H9 (cell line): ENCODE data around the gene JMJD7. TPM values are rescaled to one million over a fixed set of nuclear protein-coding genes. Genes with fewer than 3 reads are reported as not detected.

Experiments used
- DNase-seq: peaks from one replicate; pipeline ENCODE4 v3.0.0-alpha.2; 2017
- H2AFZ ChIP-seq: one replicate; pipeline ENCODE4 v1.6.1; 2013; ENCODE audit warnings: mild to moderate bottlenecking, low read length, control low read depth, moderate library complexity
- H2AK5ac ChIP-seq: 2 replicates; pipeline ENCODE4 v1.6.1; 2013; ENCODE audit warnings: low read length, control low read depth, mixed read lengths; ENCODE audit not compliant: insufficient read length
- H2BK120ac ChIP-seq: one replicate; pipeline ENCODE4 v1.6.1; 2013; ENCODE audit warnings: low read depth, mild to moderate bottlenecking, low read length, control low read depth, inconsistent platforms; ENCODE audit not compliant: poor library complexity, severe bottlenecking
- H2BK12ac ChIP-seq: 2 replicates; pipeline ENCODE4 v1.6.1; 2013; ENCODE audit warnings: low read length, control low read depth, mixed read lengths, low read depth; ENCODE audit not compliant: insufficient read length
- H2BK15ac ChIP-seq: 2 replicates; pipeline ENCODE4 v1.6.1; 2013; ENCODE audit warnings: low read depth, low read length, control low read depth
- H2BK20ac ChIP-seq: one replicate; pipeline ENCODE4 v1.6.1; 2013; ENCODE audit warnings: low read depth, mild to moderate bottlenecking, low read length, control low read depth, inconsistent platforms; ENCODE audit not compliant: poor library complexity, severe bottlenecking
- H2BK5ac ChIP-seq: 2 replicates; pipeline ENCODE4 v1.6.1; 2013; ENCODE audit warnings: low read length, control low read depth, mixed read lengths; ENCODE audit not compliant: insufficient read length
- H3K14ac ChIP-seq: 2 replicates; pipeline ENCODE4 v1.6.1; 2013; ENCODE audit warnings: low read length, control low read depth; ENCODE audit not compliant: insufficient read depth
- H3K18ac ChIP-seq: 2 replicates; pipeline ENCODE4 v1.6.1; 2013; ENCODE audit warnings: low read depth, mild to moderate bottlenecking, mixed read lengths, low read length, control low read depth; ENCODE audit not compliant: insufficient read length
- H3K23ac ChIP-seq: 2 replicates; pipeline ENCODE4 v1.6.1; 2013; ENCODE audit warnings: low read length, control low read depth, mixed read lengths, low read depth; ENCODE audit not compliant: insufficient read length
- H3K23me2 ChIP-seq: 2 replicates; pipeline ENCODE4 v1.6.1; 2013; ENCODE audit warnings: low read depth, mild to moderate bottlenecking, mixed read lengths, low read length, control low read depth; ENCODE audit not compliant: insufficient read length, poor library complexity, severe bottlenecking
- H3K27ac ChIP-seq: 2 replicates; pipeline ENCODE4 v1.5.1; 2013; ENCODE audit warnings: low read length, control low read depth, mixed read lengths, low read depth; ENCODE audit not compliant: insufficient read length
- H3K27me3 ChIP-seq: 2 replicates; pipeline ENCODE4 v1.6.1; 2013; ENCODE audit warnings: low read length, control low read depth, inconsistent platforms; ENCODE audit not compliant: insufficient read depth
- H3K4ac ChIP-seq: 2 replicates; pipeline ENCODE4 v1.6.1; 2013; ENCODE audit warnings: low read depth, mild to moderate bottlenecking, control low read depth, inconsistent platforms, low read length, moderate library complexity
- H3K4me1 ChIP-seq: 2 replicates; pipeline ENCODE4 v1.6.1; 2013; ENCODE audit warnings: low read length, control low read depth, inconsistent platforms; ENCODE audit not compliant: insufficient read depth
- H3K4me2 ChIP-seq: 2 replicates; pipeline ENCODE4 v1.6.1; 2013; ENCODE audit warnings: low read length, control low read depth, mixed read lengths; ENCODE audit not compliant: insufficient read length, insufficient read depth
- H3K56ac ChIP-seq: 2 replicates; pipeline ENCODE4 v1.6.1; 2013; ENCODE audit warnings: low read depth, mild to moderate bottlenecking, mixed read lengths, low read length, control low read depth; ENCODE audit not compliant: insufficient read length
- H3K79me1 ChIP-seq: 2 replicates; pipeline ENCODE4 v1.6.1; 2013; ENCODE audit warnings: low read depth, mild to moderate bottlenecking, moderate library complexity, low read length, control low read depth, inconsistent platforms; ENCODE audit not compliant: insufficient read depth, poor library complexity, severe bottlenecking
- H3K79me2 ChIP-seq: 2 replicates; pipeline ENCODE4 v1.6.1; 2013; ENCODE audit warnings: low read length, control low read depth, inconsistent platforms; ENCODE audit not compliant: insufficient read depth
- H3K9ac ChIP-seq: 2 replicates; pipeline ENCODE4 v1.6.1; 2013; ENCODE audit warnings: low read length, control low read depth, mixed read lengths; ENCODE audit not compliant: insufficient read length; ENCODE audit errors: extremely low read depth
- H3K9me3 ChIP-seq: one replicate; pipeline ENCODE4 v1.6.1; 2013; ENCODE audit warnings: low read depth, low read length, inconsistent platforms; ENCODE audit not compliant: control insufficient read depth
- H3T11ph ChIP-seq: one replicate; pipeline ENCODE4 v1.6.1; 2013; ENCODE audit warnings: mild to moderate bottlenecking, low read length, control low read depth, inconsistent platforms
- H4K20me1 ChIP-seq: one replicate; pipeline ENCODE4 v1.6.1; 2013; ENCODE audit not compliant: control insufficient read depth, insufficient read length, insufficient read depth
- H4K5ac ChIP-seq: 2 replicates; pipeline ENCODE4 v1.6.1; 2013; ENCODE audit warnings: low read depth, mild to moderate bottlenecking, mixed read lengths, low read length, control low read depth; ENCODE audit not compliant: insufficient read length
- H4K8ac ChIP-seq: replicated peaks from 2 replicates; pipeline ENCODE4 v1.6.1; 2013; ENCODE audit warnings: low read length, control low read depth, mixed read lengths, low read depth; ENCODE audit not compliant: insufficient read length
- H4K91ac ChIP-seq: 2 replicates; pipeline ENCODE4 v1.6.1; 2013; ENCODE audit warnings: low read depth, mild to moderate bottlenecking, moderate library complexity, mixed read lengths, low read length, control low read depth; ENCODE audit not compliant: insufficient read length
- H3K27ac Mint-ChIP-seq, 3 experiments: 2 replicates in 2 of 3; 3 replicates in 1 of 3; pipeline ENCODE4 v1.8.0; 2020 to 2021; ENCODE audit warnings: mixed read lengths in 3 of 3, mild to moderate bottlenecking in 1 of 3, moderate library complexity in 1 of 3
- H3K27me3 Mint-ChIP-seq: 2 replicates; pipeline ENCODE4 v1.8.0; 2021; ENCODE audit warnings: low read depth, mild to moderate bottlenecking, moderate library complexity, mixed read lengths
- H3K36me3 Mint-ChIP-seq, 3 experiments: 2 replicates in 2 of 3; 3 replicates in 1 of 3; pipeline ENCODE4 v1.8.0; 2020 to 2021; ENCODE audit warnings: low read depth in 3 of 3, mixed read lengths in 3 of 3; ENCODE audit not compliant: insufficient read depth in 1 of 3
- H3K4me1 Mint-ChIP-seq, 2 experiments: 2 replicates each; pipeline ENCODE4 v1.8.0; 2020; ENCODE audit warnings: mixed read lengths in 2 of 2
- H3K4me3 Mint-ChIP-seq, 2 experiments: 2 replicates in 1 of 2; 3 replicates in 1 of 2; pipeline ENCODE4 v1.8.0; 2020 to 2021; ENCODE audit warnings: mild to moderate bottlenecking in 2 of 2, mixed read lengths in 2 of 2, moderate library complexity in 1 of 2
- H3K9me3 Mint-ChIP-seq, 2 experiments: 2 replicates in 1 of 2; 3 replicates in 1 of 2; pipeline ENCODE4 v1.8.0; 2020; ENCODE audit warnings: mild to moderate bottlenecking in 2 of 2, mixed read lengths in 2 of 2, moderate library complexity in 1 of 2
- CTCF ChIP-seq: fragments of 200-600 bp; sonication (generic); conservative IDR thresholded peaks from 3 replicates; pipeline ENCODE4 v1.8.0; 2021; ENCODE audit warnings: antibody characterized with exemption, mild to moderate bottlenecking
- WGBS: extraction: QIAGEN DNeasy Blood & Tissue Kit; methylation state at CpG from one replicate; pipeline ENCODE4 v1.1.7; 2013; ENCODE audit warnings: missing lambda C conversion rate, low lambda C conversion rate, mixed read lengths; ENCODE audit not compliant: insufficient read length; ENCODE audit errors: extremely low coverage; 5-methylcytosine and 5-hydroxymethylcytosine counted together
- total RNA-seq: library from RNA; stranded (reverse); gene quantifications from 2 replicates; pipeline ENCODE4 v1.2.1, GENCODE V29; 2021

Gene JMJD7
- total RNA-seq, 1 experiment from 2014 or later: 13.3 TPM

GRCh38 chr15:41857316-41857715 is 29.4 kb downstream of the JMJD7 start:
- Histone ChIP-seq H3K56ac (no peak overlapping the region), H4K8ac (no peak overlapping the region), H3K9me3 (no peaks in the 10 kb centered on the region), H3K23ac (no peak overlapping the region), H3K14ac (no peak overlapping the region), H4K5ac (no peak overlapping the region), H2BK20ac (no peak overlapping the region), H4K20me1 (no peaks in the 10 kb centered on the region), H3K4ac (no peak overlapping the region), H3K27me3 (no peaks in the 10 kb centered on the region), H3K18ac (no peak overlapping the region), H2BK5ac (no peak overlapping the region), H2AK5ac (no peak overlapping the region), H3K4me1 (no peaks in the 10 kb centered on the region), H2BK120ac (no peak overlapping the region), H3K79me1 (no peaks in the 10 kb centered on the region), H3T11ph (no peak overlapping the region), H3K9ac (no peak overlapping the region), H3K79me2 (no peaks in the 10 kb centered on the region), H3K23me2 (no peaks in the 10 kb centered on the region), H4K91ac (no peak overlapping the region), H2BK12ac (no peak overlapping the region), H3K27ac (no peak overlapping the region), H3K4me2 (no peak overlapping the region), H2BK15ac (no peak overlapping the region), H2AFZ (no peak overlapping the region)
- no peak for DNase-seq
- Mint-ChIP-seq H3K36me3 (no peaks in the 10 kb centered on the region; a peak in 1 of 7 replicates), H3K9me3 (no peaks in the 10 kb centered on the region), H3K27me3 (no peaks in the 10 kb centered on the region), H3K4me1 (peaks cover 8 to 11% of the 10 kb centered on the region in 2 experiments), H3K4me3 (no peak overlapping the region), H3K27ac (peak overlapping the region in 1 of 3 experiments; percentile 11; a peak in 1 of 7 replicates)
- WGBS: no CpG with 5 or more reads among the region's 9 CpGs
- no peak for TF ChIP-seq CTCF
